ENCODE results near the gene KCNQ4. TPM values are rescaled to one million over a fixed set of nuclear protein-coding genes. Genes with fewer than 3 reads are reported as not detected.

KCNQ4 gene
- total RNA-seq, 3 donors from 2014 or later: 0.32 to 1.3 (median 1.3) TPM

- H3K36me3 ChIP-seq: peaks cover 12% of the 10 kb centered on the region
- peak overlapping the region; percentile 9 to 17 for H3K27ac ChIP-seq
- H3K4me3 ChIP-seq: no peak overlapping the region
- no peaks in the 10 kb centered on the region for H3K4me1 ChIP-seq
- TF ChIP-seq POLR2AphosphoS5 (IDR thresholded peaks at IDR 0.05): no peak
- TF ChIP-seq CTCF (IDR thresholded peaks at IDR 0.05): no peak
- TF ChIP-seq POLR2A (IDR thresholded peaks at IDR 0.05): no peak
- H3K9me3 ChIP-seq: no peaks in the 10 kb centered on the region
- intact Hi-C loops (cut with DNase I; ENCODE audit: low total_unique reads): no loop called here
- H3K27me3 ChIP-seq: no peaks in the 10 kb centered on the region
- no peak for DNase-seq (ENCODE audit: low spot score in 2 of 2)
Measured at GRCh38 chr1:40768146-40768990, 15.2 kb upstream of the KCNQ4 start.

DNA sequence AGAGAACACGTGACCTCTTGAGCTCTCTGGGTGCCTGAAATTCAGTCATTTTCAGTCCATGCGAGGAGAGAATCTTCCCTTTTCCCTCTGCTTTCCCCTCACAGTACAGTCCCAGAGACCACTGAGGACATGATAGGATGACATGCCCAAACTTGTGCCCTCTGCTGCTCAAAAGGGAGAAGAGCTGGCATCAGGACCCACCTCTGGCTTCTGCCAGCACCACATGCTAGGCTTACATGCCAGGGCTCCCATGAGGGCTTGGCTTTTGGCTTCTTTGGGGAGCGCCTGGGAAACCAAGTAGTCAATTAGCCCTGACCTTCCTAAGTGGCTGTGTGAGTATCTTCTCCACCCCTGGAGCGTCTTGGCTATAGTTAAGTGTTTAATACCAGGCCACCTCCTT is 13.8 kb upstream of the KCNQ4 start:
- Histone ChIP-seq H3K4me3 (no peak overlapping the region), H3K27me3 (no peaks in the 10 kb centered on the region), H3K36me3 (peaks cover 8% of the 10 kb centered on the region), H3K27ac (peak overlapping the region; percentile 40 to 52), H3K4me1 (no peaks in the 10 kb centered on the region), H3K9me3 (no peaks in the 10 kb centered on the region)
- no peak for DNase-seq (ENCODE audit: low spot score in 2 of 2)
- no peak for TF ChIP-seq CTCF (IDR thresholded peaks at IDR 0.05)
- TF ChIP-seq POLR2A (IDR thresholded peaks at IDR 0.05): no peak
- no peak for TF ChIP-seq POLR2AphosphoS5 (IDR thresholded peaks at IDR 0.05)
- intact Hi-C loops (cut with DNase I; ENCODE audit: low total_unique reads): no loop called here

DNA sequence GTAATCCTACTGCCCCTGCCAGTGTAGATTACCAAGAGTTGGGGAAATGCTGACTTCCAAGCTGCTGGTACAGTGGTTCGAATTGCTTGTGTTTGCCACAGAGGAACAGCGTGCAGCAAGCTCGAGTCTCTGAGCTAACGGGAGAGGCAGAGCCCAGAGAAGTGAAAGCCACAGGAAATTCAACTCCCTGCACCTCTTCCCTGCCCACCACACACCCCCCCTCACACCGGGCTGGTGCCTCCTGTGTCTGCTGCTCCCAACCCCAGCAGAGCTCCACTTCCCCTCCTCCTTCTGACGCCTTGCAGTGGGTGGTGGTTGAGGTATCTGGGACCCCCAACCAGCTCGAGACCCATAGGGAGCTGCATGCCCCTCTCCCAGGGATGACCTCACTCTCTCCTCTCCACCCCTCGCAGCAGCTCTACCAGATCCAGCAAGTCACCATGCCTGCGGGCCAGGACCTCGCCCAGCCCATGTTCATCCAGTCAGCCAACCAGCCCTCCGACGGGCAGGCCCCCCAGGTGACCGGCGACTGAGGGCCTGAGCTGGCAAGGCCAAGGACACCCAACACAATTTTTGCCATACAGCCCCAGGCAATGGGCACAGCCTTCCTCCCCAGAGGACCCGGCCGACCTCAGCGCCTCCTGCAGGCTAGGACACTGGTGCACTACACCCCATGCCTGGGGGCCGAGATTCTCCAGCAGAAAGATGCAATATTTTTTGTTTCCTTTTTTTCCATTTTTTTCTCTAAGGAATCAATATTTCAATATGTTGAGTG is 13.1 kb upstream of the KCNQ4 start:
- peaks cover 8% of the 10 kb centered on the region for H3K36me3 ChIP-seq
- DNase-seq (ENCODE audit: low spot score in 2 of 2): no peak
- peak overlapping the region; percentile 12 to 40 for H3K27ac ChIP-seq
- TF ChIP-seq CTCF (IDR thresholded peaks at IDR 0.05) (no peak), POLR2A (IDR thresholded peaks at IDR 0.05) (no peak), POLR2AphosphoS5 (IDR thresholded peaks at IDR 0.05) (no peak)
- intact Hi-C loops (cut with DNase I; ENCODE audit: low total_unique reads): no loop called here
- no peaks in the 10 kb centered on the region for H3K27me3 ChIP-seq
- no peaks in the 10 kb centered on the region for H3K4me1 ChIP-seq
- no peak overlapping the region for H3K4me3 ChIP-seq
- H3K9me3 ChIP-seq: no peaks in the 10 kb centered on the region

- Histone ChIP-seq H3K27me3 (no peaks in the 10 kb centered on the region), H3K27ac (peak overlapping the region; percentile 45 to 66), H3K4me3 (no peak overlapping the region), H3K9me3 (no peaks in the 10 kb centered on the region), H3K4me1 (no peaks in the 10 kb centered on the region), H3K36me3 (peaks cover 1% of the 10 kb centered on the region)
- intact Hi-C loops (cut with DNase I; ENCODE audit: low total_unique reads): no loop called here
- peak in 1 of 2 donors; percentile 43 for DNase-seq (ENCODE audit: low spot score in 2 of 2)
- TF ChIP-seq CTCF (IDR thresholded peaks at IDR 0.05): no peak
Measured at GRCh38 chr1:40772146-40772955, 11.2 kb upstream of the KCNQ4 start.

All from breast epithelium (tissue), 4 donors.